GM18499 (cell line): ENCODE data around the gene FSIP1.

Experiments
- ATAC-seq: cut with Tn5 transposase; IDR thresholded peaks from one replicate; pipeline ENCODE4 v1.9.1; 2021; ENCODE audit warnings: moderate number of reproducible peaks; ENCODE audit not compliant: insufficient read depth, unreplicated experiment

FSIP1 gene

DNA sequence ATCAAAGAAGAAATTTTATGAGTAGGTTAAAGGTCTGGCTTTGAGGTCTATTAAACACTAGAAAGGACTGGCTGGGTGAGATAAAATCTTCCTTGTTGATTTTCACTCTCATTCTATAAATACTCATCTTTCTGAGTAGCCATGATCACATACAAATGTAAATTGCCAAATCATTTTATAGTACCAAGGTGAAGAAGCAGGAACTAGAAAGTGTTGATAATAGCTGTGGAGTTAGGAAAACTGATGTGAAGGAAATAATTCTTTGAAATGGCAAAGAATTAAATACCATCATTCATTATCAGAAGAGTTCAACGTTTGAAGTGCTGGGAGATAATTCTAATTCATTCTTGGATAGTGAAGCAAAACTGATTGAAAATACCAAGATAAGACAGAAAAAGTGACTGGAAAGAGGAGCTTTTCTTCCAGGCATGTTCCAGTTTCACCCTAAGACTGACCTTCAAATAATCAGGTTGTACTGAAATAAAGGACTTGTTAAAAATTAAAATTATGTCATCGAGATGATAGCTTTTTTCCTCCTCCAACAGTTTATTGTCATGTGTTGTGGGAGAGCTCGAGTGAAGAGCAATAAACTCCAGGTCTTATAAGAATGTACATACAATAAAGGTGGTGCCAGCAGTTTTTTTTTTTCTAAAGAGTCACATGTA, 184.3 kb downstream of the FSIP1 start:
- ATAC-seq = no peak

DNA sequence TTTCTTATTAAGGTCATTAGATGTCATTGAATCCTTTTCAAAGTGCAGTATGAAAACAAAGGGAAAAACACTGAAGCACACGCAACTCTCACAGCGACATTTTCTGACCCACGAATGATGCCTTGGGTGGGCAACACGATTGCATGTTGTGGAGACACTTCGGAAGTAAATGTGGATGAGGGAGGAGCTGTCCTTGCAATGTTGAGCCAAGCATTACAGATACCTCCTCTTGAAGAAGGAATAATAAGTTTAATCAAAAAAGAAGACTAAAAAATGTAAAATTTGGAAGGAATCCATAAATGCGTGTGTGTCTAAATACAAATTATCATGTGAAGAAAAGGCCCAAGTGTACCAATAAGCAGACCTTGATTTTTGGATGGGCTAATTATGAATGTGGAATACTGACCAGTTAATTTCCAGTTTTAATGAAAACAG, 184.9 kb downstream of the FSIP1 start:
- no peak for ATAC-seq

DNA sequence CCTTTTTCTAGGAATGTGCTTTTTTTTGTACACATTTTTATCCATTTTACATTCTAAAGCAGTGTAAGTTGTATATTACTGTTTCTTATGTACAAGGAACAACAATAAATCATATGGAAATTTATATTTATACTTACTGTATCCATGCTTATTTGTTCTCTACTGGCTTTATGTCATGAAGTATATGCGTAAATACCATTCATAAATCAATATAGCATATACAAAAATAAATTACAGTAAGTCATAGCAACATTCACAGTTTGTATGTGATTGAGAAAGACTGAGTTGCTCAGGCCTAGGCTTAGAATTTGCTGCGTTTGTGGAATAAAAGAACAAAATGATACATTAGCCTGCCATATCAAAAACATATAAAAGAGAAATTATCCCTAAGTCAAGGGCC, 185.3 kb downstream of the FSIP1 start:
- ATAC-seq = no peak

DNA sequence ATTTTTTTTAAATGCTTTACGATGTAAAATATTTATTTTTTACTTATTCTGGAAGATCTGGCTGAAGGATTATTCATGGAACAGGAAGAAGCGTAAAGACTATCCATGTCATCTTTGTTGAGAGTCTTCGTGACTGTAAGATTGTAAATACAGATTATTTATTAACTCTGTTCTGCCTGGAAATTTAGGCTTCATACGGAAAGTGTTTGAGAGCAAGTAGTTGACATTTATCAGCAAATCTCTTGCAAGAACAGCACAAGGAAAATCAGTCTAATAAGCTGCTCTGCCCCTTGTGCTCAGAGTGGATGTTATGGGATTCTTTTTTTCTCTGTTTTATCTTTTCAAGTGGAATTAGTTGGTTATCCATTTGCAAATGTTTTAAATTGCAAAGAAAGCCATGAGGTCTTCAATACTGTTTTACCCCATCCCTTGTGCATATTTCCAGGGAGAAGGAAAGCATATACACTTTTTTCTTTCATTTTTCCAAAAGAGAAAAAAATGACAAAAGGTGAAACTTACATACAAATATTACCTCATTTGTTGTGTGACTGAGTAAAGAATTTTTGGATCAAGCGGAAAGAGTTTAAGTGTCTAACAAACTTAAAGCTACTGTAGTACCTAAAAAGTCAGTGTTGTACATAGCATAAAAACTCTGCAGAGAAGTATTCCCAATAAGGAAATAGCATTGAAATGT, 186.1 kb downstream of the FSIP1 start:
- no peak for ATAC-seq

DNA sequence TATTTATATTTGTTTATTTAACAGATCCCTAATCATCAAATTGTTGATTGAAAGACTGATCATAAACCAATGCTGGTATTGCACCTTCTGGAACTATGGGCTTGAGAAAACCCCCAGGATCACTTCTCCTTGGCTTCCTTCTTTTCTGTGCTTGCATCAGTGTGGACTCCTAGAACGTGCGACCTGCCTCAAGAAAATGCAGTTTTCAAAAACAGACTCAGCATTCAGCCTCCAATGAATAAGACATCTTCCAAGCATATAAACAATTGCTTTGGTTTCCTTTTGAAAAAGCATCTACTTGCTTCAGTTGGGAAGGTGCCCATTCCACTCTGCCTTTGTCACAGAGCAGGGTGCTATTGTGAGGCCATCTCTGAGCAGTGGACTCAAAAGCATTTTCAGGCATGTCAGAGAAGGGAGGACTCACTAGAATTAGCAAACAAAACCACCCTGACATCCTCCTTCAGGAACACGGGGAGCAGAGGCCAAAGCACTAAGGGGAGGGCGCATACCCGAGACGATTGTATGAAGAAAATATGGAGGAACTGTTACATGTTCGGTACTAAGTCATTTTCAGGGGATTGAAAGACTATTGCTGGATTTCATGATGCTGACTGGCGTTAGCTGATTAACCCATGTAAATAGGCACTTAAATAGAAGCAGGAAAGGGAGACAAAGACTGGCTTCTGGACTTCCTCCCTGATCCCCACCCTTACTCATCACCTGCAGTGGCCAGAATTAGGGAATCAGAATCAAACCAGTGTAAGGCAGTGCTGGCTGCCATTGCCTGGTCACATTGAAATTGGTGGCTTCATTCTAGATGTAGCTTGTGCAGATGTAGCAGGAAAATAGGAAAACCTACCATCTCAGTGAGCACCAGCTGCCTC, 187.1 kb downstream of the FSIP1 start:
- no peak for ATAC-seq

DNA sequence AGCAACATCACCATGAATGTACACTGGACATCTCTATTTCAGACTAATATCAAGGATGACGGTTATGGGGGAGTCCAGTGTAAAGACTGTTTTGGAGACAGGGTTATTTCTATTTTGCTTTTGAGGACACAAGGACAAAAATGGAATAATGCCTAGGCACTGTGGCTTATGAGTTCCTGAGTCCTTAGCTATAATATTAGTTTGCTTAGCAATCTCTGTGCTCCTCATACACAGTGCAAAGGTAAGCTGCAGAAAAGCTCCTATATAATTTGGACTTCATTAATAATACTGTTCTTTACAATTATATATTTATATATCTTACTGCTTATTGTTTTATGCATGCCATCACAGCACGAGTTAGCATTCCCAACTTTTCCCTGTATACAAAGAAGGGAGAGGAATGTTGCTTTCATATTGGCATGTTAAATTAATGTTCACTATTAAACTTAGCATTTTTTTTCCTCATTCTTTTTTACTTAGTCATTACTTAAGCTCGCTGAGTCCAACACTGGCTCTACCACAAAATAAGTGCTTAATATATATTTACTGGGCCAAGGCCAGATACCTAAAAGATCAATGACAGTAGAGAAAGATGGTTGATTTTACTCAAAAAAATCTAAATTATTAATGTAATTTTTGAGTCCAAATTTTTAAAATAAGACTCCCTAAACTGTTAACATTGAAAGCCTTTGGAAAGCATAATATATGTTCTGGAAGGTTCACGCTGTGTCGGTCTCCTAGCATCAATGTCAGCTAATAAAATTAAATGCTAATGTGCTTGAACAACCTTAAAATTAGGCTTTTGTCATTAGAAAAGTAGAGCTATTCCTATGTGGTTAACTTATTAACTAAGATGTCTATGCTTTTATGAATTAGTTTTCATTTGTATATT, 187.9 kb downstream of the FSIP1 start:
- ATAC-seq = no peak

DNA sequence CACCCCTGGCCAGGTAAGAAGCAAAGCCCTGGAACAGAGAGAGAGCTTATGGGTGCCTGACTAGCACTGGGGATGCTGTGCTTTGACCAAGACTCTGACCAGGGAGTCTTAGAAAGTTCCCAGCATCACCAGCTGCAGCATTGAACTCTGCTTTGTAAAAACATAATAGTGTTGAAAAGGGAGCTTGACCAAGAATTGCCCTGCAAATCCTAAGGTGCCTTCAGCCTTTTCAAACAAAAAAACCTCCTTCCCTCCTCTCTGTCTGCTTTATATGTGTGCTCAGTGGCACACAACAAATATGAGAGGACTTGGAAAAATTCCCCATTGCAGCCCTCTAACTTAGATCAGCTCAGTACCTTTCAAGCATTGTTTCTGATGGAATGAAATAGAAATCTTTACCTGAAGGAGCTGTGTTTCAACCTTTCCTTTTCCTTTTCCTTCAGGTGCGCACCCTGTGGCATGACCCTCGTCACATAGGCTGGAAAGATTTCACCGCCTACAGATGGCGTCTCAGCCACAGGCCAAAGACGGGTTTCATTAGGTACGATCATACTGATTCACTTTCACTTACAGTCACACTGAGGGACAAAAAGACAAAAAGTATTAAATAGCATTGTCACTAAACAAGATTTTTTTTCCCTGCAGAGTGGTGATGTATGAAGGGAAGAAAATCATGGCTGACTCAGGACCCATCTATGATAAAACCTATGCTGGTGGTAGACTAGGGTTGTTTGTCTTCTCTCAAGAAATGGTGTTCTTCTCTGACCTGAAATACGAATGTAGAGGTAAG, 188.8 kb downstream of the FSIP1 start:
- ATAC-seq = no peak

DNA sequence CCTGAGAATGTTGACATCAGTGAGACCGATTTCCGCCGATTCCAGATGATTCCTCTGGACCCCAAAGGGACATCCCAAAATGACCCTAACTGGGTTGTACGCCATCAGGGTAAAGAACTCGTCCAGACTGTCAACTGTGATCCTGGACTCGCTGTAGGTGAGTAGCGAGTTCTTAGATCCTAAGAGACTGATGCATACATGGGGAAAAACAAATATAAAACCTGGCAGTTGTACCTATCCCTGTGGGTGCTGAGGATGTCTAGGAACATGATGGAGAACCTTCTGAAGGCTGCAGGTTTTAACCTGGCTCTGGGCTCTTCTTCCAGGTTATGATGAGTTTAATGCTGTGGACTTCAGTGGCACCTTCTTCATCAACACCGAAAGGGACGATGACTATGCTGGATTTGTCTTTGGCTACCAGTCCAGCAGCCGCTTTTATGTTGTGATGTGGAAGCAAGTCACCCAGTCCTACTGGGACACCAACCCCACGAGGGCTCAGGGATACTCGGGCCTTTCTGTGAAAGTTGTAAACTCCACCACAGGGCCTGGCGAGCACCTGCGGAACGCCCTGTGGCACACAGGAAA, 189.5 kb downstream of the FSIP1 start:
- no peak for ATAC-seq

DNA sequence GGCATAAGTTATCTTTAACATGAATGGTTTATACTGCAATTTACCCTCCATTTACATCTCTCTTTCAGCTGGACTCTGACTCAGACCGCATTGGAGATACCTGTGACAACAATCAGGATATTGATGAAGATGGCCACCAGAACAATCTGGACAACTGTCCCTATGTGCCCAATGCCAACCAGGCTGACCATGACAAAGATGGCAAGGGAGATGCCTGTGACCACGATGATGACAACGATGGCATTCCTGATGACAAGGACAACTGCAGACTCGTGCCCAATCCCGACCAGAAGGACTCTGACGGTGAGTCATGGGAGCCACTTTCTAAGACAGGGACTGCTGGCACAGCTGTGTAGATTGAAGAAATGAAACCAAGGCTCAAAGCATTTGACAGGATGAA, 190.1 kb downstream of the FSIP1 start:
- no peak for ATAC-seq

DNA sequence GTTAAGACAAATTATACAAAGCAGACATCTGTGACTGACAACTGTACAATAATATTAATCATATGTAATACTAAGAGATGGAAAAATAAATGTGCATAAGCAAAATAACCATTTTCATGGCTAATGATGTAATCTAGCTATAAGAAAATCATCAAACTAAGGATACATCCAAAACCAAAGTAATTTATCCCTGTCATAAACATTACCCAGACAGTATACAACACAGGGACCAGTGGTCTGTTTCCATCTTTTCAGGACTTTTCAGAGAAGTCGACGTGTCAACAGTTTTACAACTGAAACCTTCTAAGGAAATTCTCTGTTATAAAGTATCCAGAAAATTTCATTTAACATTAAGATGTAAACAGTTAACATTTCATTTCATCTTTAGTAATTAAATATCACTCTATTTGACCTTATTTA, 190.7 kb downstream of the FSIP1 start:
- ATAC-seq = no peak

DNA sequence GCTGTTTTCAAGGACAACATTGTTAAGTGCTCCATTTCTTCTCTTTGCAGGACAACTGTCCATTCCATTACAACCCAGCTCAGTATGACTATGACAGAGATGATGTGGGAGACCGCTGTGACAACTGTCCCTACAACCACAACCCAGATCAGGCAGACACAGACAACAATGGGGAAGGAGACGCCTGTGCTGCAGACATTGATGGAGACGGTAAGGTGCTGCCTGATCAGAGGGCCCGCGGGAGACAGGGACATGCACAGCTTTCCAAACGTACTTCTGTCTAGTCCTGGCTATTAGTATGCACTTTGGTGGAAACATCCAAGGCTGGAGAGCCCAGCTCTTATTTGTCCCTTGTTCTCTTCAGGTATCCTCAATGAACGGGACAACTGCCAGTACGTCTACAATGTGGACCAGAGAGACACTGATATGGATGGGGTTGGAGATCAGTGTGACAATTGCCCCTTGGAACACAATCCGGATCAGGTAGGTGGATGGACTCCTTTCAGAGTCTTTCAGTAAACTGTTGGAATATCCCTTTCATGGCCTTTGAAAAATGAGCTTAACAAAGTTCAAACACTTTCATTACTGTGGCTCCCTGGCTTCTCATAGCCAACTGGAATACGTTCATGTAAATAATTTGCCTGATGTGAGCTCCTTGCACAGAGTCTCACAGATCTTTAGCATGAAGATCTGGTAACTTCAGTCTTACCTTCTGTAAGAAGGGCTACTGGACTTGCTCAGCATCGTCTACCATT, 191.3 kb downstream of the FSIP1 start:
- ATAC-seq = no peak

DNA sequence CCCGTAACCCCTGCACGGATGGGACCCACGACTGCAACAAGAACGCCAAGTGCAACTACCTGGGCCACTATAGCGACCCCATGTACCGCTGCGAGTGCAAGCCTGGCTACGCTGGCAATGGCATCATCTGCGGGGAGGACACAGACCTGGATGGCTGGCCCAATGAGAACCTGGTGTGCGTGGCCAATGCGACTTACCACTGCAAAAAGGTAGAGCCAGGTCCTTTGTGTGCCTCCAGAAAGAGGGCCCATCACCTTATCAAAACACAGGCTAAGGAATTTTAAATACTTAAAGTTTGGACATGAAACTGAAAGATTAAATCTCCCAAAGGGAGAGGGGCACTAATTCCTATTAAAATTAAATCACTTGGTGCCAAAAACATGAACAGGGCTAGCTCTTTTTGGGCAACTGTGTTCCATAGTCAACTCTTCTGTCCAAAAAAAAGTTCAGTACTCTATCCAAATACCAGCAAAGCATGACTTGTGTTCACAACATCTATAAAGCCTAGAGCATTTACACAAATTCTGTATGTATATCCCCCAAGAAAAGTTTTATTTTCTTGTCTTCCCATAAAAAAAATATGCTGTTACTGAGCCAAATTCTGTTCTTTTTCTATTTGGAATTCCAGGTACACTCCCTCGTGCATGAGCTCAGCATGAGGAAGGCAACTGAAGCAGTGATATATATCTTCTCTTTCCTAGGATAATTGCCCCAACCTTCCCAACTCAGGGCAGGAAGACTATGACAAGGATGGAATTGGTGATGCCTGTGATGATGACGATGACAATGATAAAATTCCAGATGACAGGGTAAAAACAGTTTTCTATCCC, 192.6 kb downstream of the FSIP1 start:
- ATAC-seq = no peak

DNA sequence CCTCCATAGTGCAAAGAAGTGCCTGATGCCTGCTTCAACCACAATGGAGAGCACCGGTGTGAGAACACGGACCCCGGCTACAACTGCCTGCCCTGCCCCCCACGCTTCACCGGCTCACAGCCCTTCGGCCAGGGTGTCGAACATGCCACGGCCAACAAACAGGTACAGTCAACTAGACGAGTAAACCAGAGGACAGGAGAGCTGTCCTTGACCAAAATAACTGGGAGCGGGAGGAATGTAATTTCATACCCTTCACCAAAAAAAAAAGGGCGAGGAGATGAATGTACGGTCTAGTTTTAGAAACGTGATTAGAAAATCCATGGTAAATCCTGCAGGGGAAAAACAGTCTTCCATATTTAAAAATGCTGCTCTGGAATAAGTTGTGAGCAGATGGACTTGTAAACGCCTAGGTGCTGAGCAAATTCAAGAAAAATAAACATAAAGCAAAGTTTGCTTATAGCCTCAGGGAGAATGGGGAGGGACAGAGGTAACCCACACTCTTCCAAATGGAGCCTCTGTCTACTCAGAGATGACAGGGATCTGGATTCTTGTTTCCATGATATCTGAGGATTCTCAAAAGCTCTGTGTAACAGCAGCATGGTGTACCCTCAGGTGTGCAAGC, 193.3 kb downstream of the FSIP1 start:
- no peak for ATAC-seq

DNA sequence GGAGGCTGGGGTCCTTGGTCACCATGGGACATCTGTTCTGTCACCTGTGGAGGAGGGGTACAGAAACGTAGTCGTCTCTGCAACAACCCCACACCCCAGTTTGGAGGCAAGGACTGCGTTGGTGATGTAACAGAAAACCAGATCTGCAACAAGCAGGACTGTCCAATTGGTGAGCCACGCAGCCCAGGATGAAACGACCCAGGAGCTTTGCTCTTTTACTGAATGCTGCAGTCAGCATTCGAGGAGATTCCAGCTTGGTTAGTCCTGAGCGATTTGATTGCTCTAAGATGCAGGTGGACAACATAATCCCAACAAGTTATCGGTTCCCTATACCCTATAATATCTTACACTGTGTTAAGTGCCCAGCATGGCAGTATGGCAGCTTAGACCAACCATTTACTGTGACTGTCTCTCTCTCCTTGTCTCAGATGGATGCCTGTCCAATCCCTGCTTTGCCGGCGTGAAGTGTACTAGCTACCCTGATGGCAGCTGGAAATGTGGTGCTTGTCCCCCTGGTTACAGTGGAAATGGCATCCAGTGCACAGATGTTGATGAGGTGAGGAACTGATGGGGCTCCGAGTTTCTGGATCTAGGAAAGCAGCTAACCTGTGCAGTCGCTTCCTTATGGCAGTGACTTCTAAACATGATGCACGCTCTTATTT, 194.0 kb downstream of the FSIP1 start:
- ATAC-seq = no peak

DNA sequence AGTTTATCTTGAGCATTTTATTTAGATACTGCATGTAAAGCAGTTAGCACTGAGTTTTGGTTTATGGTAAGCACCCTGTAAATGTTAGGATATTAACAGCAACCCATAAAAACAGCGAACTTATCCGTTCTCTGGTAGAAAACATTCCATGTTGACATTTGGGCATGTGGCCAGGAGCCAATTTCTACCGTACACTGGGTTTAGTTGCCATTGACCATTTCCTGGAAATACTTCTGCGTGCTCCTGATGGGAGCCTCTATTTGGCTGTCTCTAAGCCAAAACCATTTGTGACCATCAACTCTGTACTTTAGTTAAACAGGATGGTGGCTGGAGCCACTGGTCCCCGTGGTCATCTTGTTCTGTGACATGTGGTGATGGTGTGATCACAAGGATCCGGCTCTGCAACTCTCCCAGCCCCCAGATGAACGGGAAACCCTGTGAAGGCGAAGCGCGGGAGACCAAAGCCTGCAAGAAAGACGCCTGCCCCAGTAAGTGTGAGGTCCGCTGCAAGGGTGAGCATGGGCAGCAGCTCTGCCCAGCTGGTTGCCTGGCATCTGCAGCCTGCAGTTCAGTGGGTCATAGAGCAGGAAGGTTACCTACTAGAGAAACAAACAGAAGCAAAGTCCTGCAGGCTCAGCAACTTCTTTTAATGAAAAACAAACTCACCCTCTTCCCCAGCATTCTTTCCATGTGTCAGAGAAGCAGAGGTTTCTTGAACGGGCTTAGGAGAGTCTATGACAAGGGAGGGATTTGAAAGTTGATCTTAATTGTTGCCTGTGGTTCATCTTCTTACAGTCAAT, 194.7 kb downstream of the FSIP1 start:
- no peak for ATAC-seq
